Fibroblast of lung (primary cell): ENCODE data around the gene POFUT2.

Experiments
- EZH2 ChIP-seq: IDR thresholded peaks from 2 replicates; pipeline ENCODE4 v1.5.1; 2012; ENCODE audit warnings: low read length, control low read depth, mild to moderate bottlenecking; ENCODE audit errors: missing control alignments
- TF ChIP-seq, protein P1 (sequence below), 2 donors: IDR thresholded peaks in 1 of 2; conservative IDR thresholded peaks in 1 of 2; 1 replicate in 1 of 2; 2 replicates in 1 of 2; pipeline ENCODE4 v1.5.1; 2011 to 2012; ENCODE audit warnings: low read length in 2 of 2, control low read depth in 1 of 2, inconsistent platforms in 1 of 2, low read depth in 1 of 2, mild to moderate bottlenecking in 1 of 2

DNA sequence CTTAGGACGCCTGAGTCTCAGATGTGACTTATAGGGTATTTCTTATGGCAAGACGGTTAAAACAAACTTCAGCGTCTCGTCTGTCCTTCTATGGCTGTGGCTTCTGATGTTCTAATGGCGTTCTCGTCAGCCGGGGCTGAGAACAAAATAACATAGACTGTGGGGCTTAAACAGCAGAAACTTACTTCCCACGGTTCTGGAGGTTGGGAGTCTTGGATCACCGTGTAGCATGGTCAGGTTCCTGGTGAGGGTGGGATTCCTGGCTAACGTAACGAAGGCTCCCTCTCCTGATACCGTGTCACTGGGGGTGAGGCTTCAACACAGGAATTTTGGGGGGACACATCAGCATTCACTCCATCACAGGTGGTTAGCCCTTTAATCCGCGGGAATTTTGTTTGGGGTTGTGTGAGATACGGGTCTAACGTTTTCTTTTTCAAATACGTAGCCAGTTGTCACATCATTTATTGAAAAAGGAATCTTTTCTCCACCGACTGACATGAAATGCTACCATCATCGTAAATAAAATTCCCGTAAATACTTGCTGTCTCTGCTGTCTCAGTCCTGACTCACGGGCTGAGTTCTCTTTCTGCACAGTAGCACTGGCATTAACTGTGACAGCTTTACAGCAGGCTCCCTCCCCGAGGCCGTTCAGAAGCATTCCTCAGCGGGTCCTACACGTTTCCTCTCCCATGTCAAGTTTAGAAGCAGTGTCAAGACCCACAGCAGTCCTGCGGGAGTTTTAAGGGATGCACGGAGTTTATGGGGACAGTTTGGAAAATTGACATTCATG is 8.1 kb upstream of the POFUT2 start:
- TF ChIP-seq, protein P1, sequence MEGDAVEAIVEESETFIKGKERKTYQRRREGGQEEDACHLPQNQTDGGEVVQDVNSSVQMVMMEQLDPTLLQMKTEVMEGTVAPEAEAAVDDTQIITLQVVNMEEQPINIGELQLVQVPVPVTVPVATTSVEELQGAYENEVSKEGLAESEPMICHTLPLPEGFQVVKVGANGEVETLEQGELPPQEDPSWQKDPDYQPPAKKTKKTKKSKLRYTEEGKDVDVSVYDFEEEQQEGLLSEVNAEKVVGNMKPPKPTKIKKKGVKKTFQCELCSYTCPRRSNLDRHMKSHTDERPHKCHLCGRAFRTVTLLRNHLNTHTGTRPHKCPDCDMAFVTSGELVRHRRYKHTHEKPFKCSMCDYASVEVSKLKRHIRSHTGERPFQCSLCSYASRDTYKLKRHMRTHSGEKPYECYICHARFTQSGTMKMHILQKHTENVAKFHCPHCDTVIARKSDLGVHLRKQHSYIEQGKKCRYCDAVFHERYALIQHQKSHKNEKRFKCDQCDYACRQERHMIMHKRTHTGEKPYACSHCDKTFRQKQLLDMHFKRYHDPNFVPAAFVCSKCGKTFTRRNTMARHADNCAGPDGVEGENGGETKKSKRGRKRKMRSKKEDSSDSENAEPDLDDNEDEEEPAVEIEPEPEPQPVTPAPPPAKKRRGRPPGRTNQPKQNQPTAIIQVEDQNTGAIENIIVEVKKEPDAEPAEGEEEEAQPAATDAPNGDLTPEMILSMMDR (conservative IDR thresholded peaks at IDR 0.05 in 1 of 2, IDR thresholded peaks at IDR 0.05 in 1 of 2; ENCODE audit: low read depth in 1 of 2, low read length in 2 of 2), result no peak
- TF ChIP-seq EZH2, result no peak
